Right forelimb (tissue), 1 donor: ENCODE measurements around the gene DNAH5.

Experiments
- DNase-seq: peaks from one replicate; pipeline ENCODE4 v3.0.0-alpha.2; 2018

Gene DNAH5

DNA sequence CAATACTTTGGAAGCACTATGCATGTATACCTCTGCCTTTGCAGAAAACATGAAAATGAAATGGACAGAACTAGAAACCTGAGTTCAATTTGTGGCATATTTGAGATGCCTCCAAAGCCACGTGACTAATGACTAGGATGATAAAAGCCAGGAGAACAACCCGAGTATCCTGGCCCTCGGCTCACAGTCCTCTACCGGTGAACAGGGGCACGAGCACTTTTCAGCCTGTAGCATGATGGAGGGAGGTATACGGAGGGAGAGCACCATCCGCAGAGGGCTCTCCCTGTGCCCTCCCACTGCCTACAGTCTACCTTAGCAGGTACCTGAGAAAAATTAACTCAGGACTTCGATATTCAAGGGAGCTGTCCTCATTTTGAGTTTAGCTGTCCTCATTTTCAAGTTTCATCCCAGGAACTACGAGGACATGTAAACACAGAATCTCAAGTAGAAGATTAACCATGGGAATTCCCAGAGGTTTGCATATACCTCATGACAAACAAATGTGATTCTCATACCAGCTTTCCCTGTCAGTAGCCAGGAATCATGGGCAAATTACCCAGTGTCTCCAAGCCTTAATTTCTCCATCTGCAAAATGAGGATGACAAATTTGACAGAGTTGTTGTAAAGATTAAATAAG is 249.3 kb downstream of the DNAH5 start:
- no peak for DNase-seq

DNA sequence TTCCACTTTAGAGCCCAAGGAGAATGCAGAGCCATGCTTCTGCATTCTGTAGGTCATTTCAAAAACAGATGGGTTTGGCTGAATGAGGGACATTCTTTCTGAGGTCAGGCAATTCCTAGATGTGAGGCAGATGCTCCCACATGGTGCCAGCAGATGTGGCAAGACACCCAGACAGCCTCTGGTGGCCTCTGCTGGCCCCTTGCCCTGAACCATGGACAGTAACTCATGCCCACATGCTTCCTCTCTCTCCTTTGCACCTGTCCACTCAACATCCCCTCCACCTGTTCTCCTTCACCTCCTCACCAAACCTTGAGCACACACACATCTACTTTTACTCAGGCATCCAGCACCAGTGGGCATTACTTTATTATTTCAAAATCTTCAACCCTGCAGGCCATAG is 252.3 kb downstream of the DNAH5 start:
- no peak for DNase-seq

DNA sequence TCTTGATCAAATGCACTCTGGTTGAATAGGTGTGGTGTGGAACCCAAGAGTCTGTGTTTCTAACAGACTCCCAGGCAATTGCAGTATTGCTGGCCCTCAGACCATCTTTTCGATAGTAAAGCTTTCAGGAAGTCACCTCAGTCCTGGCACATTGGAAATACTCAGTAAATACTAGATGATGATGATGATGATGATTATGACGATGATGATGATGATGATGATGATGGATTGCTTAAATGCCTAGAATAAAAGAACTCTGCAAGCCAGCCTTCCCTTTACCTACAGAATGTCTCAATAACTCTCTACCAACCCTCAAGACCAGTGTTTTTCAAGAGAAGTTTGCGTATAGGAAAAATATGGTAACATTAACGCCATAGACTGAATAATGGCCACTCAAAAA is 268.0 kb downstream of the DNAH5 start:
- no peak for DNase-seq

DNA sequence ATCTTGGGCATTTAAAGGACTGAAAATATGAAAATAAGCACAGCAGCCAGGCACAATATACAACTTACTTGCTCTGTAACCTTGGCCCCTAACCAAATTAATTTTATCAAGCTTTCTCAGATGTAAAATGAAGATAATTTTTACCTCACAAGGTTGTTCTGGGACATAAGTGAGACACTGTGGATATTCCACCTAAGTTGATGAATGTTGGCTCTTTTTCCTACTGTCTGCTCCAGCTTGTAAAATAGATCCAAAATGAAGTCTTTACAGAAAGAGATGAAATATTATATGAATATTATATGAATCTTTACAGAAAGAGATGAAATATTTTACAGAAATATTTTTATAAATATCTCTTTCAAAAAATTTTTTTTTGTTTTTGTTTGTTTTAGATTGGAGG is 270.1 kb downstream of the DNAH5 start:
- no peak for DNase-seq

DNA sequence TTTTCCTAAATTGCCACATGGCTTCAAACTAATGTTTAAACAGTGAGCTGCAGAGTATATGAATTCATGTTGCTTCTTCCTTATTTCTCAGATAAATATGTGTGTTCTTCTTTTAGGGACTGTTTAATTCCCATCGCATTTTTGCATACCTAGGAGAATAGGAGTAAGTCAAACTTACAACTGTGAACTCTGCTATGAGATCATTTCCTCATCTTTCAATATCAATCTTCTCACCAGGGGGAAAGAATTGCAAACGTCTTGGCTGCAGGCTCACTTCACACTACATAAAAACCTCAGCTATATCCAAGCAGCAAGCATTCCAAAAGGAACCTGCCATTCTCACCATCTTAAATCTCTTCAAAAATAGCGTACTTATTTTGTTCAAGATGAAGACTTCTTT is 271.0 kb downstream of the DNAH5 start:
- DNase-seq: no peak

DNA sequence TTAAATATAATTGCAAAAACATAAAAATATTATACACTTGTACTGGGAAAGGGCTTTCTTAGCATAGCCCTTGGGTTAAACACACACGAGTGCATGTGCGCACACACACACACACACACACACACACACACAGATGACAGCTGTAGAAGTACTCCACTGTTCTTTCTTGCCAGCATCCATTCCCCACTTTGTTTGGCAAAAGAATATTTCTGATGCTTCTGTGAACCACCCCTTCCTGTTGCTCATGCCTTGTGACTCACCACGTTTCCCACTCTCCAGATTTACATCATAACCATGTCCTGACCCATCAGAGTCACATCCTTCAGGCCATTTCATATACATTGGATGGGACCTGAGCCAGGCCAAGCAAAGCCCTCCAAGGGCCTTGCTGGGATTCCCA is 280.1 kb downstream of the DNAH5 start:
- DNase-seq: no peak

DNA sequence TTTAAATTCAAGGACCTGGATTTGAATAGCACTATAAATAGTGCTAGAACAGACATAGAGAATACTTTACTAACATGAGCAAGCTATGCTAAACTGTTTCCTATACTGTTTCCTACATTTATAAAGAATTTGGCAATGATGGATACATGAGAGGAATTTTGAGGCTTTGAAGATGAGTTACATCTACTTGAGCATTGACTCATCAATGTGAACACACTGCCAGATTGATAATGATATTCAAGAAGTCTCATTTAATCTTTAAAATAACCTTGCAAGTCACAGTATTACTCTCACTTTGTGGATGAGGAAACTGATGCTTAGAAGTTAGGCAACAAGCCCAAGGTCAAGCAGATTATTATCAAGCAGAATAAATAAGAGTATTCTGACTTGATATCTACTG is 281.9 kb downstream of the DNAH5 start:
- DNase-seq: no peak

DNA sequence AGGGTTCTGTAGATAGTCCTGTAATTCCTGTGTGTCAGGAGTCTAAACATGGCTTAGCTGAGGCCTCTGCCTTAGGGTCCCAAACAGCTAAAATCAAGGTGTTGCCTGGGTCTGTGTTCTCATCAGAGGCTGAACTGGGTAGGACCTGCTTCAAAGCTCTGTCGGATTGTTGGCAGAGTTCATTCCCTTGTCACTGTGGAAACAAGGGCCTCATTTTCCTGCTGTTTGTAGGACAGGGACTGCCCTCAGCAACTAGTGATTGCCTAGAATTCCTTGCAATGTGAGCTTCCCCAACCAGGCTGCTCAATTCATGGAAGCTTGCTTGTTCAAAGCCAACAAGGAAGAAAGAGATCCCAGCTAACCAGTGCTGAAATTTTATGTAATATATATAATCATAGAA is 283.2 kb downstream of the DNAH5 start:
- no peak for DNase-seq

DNA sequence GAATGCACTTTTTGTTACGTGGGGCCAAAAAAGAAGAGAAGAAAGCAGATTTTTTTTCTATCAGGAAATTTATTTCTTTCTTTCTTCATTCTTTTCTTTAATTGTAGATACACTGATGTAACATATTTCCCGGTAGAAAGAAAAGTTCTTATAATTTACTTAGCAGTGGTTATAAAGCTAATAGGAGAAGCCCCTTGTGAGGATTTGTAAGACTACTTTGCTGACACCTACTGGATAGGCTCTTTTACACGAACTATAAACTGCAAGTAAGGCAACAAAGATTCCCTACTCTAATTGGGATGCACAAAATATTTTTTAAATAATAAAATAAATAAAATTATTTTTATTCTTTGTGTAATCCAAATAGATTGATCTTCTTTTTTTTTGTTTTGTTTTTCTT is 284.4 kb downstream of the DNAH5 start:
- no peak for DNase-seq

DNA sequence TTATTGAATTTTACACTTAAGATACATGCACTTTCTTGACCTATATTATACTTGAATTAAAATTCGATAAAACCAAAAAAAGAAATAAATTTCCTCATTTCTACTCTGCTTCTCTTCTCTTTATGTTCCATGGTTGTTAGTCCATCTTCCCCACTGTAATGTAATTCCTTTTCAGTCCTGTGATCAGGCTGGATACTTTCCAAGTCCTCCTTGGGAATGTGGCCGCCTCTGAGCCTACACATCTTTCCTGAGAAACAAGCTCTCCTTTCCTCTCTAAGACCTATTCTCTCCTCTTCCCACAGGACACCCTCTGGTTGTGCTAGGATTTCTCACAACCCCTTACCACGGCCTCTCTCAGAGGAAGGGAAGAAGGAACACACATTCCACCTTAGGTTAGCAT is 285.1 kb downstream of the DNAH5 start:
- DNase-seq: no peak

DNA sequence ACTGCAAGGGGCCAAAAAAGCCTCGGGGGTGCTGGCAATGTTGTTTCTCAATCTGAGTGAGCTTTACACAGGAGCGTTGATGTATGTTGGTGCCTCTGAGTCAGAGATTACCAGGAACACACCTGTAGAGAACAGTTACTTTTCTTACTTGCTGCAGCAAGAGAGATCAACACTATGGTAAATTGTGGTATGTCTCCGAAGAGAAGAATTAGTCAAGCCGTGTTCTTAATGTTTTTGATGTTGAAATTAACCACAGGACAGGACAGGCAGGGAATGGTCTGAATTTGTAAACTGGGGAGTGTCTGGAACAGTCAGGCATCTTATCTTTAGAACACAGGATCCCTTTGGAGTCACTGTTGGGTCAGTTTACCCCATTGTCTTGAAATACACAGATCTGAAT is 285.7 kb downstream of the DNAH5 start:
- no peak for DNase-seq

DNA sequence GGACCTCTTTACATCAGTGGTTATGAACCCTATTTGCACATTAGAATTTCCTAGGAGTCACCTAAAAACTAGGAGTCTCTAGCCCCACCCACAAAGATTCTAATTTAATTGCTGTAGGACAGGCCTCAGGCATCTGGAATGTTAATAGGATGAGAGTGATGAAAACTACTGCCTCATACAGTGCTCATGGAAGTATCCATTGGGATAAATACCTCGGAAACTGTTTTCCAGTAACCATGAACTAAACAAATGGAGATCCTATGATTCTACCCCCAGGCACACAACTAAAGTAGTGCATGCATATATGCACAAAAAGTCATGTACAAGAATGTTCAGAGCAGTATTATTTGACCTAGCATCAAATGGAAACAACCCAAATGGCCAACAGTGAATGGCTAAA is 286.3 kb downstream of the DNAH5 start:
- no peak for DNase-seq

DNA sequence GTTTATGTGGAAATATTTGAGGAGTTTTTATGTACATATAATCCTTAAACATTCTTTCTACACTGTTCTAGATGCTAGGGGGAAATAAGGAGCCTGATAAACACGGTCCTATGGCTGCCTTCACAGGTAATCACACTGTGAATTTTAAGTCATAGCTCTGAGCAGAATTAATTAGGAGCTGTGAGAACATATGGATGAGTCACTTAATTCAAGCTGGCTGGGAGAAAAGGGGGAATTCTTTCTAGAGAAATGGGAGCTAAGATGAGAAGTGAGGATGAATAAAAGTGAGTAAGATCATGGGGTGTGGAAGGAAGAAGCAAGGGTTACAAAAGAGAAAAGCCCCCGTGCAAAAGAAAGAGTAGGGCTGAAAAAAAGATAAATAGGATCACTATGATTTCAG is 290.8 kb downstream of the DNAH5 start:
- DNase-seq: no peak

DNA sequence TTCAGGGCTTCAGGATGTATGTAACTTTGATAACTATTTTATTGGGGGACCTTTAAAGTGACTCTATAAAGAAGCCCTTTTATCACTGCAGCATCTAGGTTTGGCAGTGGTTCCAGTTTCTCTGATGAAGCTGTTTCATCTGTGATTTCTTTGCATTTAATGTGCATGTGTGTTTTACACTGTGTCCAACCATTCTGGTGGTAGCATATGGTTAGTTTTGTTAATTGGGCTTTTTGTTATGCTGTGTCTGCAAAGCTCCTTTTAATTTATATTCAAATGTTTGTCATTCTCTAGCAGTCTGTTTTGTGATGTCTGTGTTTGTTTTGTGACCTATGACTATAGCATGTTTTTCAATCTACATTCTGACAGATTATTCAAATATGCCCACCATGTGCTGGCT is 294.8 kb downstream of the DNAH5 start:
- DNase-seq: no peak

DNA sequence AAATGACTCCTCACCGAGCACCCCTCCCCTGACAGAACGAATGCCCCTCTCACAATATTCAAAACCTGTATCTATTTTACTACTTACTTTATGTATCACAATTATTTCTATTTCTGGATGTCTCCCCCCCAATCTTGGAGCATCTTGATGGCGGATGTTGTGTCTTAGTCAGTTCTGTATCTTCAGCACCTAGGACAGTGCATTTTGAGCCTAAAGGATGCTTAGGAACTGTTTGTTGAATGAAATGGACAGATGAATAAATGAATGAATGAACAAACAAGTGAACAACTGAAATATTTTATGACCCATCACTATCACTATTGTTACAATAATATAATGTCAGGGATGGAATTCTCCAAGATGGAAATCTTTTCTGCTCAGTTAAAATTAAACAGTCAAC is 295.7 kb downstream of the DNAH5 start:
- no peak for DNase-seq

DNA sequence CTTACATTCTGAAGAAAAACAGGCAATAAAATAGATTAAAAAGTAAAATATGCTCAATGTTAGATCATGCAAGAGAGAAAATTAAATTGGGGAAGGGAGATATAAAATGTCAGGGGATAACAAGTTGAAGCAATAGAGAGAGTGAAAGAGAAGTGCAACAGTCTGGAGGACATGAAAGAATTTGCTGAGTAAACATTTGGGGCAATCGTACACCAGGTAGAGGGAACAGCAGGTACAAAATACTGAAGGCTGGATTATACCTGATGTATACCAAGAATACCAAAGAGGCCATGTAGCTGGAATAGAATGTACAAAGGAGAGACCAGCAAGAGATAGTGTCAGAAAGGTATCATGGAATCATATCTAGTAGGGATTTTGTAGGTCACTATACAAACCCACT is 300.8 kb downstream of the DNAH5 start:
- DNase-seq: no peak

DNA sequence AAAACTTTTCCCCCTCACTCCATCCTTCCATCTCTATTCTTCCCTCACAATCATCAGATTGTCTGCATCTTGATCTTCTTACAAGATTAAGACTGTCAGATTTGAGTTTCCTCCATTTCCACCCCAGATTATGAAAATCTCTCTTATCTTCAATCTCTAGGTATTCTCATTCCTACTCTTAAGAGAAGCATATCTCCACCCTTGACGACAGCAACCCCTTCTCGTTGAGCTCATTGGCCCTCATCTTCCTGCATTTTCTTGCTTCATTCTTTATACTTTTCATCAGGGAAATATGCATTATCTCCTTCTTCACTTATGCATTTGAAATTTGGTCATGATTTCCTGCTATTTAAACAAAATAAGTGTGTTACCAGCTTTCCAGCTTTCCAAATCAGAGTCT is 301.3 kb downstream of the DNAH5 start:
- DNase-seq: no peak
